Hematopoietic multipotent progenitor cell (in vitro differentiated cells): ENCODE results near the gene TCEAL4. TPM values are rescaled to one million over a fixed set of nuclear protein-coding genes. Genes with fewer than 3 reads are reported as not detected.

Experiments
- DNase-seq, 3 donors: peaks; one replicate each; pipeline ENCODE4 v3.0.0-alpha.2; 2011 to 2015; ENCODE audit warnings: low read depth in 2 of 3, low spot score in 2 of 3
- total RNA-seq: library from RNA; depleted of rRNA; stranded (reverse); fragments of >200 nt; gene quantifications from one replicate; pipeline ENCODE4 v1.2.3, GENCODE V29; 2012

Gene TCEAL4
- 6.5 TPM for total RNA-seq

DNA sequence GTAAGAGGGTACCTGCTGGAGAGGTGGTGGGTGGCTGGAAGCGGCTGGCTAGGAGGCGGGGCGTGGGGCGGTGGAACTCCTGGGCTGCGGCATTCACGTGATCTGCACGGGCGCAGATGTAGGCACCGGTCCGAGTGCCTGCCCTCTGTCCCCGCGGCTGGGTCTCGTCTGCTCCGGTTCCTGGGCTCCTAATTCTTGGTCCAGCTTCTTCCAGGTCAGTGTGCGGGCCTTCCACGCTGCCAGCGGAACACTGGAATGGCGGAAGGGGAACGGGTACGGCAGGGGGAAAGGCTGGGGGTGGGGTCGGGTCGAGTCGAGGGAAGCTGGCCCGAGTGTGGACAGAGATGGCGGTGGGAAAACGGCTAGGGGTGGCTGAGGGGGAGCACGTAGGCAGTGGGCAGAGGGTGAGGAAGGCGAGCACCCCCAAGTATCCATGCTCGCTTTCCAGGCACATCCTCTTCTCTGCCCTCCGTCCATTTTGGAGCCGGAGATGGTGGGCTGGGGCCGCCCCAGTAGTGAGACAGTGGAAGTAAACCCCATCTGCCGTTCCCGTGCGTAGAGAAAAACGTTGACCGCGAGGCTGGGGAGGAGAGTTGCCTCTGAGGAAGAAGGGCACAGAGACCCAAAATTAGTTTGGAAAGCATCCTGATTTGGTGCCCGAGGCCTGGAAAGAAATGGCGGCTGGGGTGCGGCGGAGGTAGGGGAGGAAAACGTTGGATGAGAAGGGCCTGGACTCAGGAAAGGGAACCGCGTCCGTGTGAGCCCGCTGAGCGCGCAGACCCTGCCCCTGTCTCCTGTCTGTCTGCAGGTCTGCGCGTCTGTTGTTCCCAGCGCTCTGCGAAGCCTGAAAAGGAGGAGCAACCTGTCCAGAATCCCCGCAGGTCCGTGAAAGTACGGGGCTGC is at the start of gene TCEAL4:
TSS of gene TCEAL4 (plus strand) at position 105 of the 903 bp plus-strand sequence. CDS start 1,161 bp downstream, outside the sequence.
- peak in 1 of 3 donors; percentile 39 for DNase-seq

DNA sequence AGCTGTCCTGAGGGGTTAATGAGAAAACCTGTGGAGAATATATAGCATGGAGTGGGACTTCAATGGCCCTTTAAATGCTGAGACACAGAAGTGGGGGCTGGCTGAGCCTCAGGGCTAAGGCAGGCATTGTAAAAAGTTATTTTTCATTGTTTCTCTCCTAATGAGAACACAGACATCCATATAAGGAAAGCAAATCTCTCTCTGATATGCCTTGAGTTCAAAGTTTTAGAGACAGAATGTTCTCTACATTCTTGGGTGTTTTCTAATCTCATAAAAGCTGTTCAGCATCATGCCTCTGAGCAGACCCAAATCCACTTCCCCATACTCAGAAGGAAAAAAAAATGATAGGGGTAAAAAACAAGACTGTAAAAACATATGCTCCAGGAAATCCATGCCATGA is 49.2 kb upstream of the TCEAL4 start:
- DNase-seq: no peak

DNA sequence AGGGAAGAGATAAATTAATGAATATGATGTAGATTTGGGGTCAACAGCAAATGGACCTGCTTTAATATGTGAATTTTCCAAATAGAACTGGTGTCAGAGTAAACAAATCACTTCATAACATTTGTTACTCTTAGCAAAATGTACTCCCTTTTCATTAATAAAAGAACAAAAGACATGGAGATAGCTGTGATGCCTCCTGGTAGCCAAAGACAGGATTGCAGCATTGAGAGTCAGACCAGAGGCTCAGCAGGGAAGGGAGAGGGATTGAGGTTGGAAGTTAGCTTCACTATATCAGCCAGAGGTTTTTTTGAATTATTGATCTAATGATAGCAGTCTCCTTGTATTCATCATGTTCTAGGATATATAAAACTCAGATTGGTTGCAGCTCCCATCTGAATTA is 48.6 kb upstream of the TCEAL4 start:
- DNase-seq: no peak

DNA sequence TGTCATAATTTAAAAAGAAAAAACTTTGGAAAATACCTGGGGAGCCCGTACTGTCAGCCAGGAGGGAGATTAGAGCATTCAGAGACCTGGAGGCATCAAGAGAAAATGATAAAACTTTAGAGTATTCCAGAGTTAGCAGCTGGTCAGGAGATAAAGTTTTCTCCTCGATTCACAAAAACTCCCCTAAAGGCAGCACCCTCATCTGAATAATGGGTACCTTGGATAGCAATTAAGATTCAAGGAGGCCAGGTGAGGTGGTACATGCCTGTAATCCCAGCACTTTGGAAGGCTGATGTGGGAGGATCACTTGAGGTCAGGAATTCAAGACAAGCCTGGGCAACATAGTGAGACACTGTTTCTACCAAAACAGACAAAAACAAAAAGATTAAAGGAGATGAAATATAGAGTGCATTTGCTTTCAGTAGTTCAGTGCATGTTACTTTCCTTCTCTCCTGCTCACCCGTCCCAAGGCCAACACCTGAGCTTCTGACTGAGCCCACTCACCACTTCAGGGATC is 47.4 kb upstream of the TCEAL4 start:
- DNase-seq: no peak

DNA sequence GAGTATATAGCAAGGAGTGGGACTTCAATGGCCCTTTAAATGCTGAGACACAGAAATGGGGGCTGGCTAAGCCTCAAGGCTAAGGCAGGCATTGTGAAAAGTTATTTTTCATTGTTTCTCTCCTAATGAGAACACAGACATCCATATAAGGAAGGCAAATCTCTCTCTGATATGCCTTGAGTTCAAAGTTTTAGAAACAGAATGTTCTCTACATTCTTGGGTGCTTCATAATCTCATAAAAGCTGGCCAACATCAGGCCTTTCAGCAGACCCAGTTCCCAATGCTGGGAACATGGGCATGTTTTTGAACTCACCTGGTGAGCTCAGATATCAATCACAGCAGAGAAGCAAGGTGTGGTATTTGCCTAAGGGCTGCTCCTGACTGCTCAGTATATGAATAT is 46.6 kb upstream of the TCEAL4 start:
- DNase-seq: no peak

DNA sequence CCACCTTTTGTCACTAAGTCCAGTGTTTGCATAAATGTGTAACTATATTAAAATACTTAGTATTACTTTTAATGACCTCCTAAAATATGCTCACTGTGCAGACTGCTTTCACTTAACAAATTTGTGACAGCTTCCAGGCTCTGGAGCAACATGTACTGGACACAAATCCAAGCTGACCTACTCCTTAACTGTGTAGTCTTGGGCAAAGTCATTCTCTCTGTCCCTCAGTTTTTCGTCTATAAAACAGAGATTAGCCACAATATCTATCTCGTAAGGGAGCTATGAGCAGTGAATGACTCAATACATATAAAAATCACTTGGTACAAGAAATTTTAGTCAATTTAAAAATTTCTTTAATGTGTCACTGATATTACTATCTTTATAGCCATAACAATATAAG is 45.6 kb upstream of the TCEAL4 start:
- no peak for DNase-seq

DNA sequence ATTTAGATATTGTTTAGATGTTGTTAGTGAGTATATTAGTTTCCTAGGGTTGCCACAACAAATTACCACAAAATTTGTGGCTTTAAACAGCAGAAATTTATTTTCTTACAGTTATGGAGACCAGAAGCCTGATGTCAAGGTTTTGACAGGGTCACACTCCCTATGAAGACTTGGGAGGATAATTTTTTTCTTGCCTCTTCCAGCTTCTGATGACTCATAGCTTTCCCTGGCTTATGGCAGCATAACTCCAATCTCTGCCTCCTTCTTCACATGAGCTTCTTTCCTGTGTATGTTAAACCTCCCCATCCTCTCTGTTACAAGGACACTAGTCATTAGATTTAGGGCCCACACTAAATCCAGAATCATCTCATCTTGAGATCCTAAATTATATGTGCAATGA is 45.2 kb upstream of the TCEAL4 start:
- DNase-seq: no peak

DNA sequence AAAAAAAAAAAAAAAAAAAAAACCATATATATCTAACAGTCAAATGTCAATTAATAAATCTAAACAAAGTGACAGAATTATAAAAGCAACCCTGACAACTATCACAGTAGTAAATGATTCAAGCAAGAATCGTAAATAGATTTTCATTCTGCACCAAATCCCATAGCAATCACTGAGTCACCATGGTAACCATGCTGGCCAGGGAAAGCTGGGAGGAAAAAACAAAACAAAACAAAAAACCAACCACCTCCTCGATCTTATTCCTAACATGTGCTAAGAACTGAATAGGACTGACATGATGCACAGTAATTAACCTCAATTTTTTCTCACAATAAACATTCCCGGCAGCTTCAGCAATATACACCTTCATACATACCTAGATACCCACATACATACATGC is 35.4 kb upstream of the TCEAL4 start:
- no peak for DNase-seq

DNA sequence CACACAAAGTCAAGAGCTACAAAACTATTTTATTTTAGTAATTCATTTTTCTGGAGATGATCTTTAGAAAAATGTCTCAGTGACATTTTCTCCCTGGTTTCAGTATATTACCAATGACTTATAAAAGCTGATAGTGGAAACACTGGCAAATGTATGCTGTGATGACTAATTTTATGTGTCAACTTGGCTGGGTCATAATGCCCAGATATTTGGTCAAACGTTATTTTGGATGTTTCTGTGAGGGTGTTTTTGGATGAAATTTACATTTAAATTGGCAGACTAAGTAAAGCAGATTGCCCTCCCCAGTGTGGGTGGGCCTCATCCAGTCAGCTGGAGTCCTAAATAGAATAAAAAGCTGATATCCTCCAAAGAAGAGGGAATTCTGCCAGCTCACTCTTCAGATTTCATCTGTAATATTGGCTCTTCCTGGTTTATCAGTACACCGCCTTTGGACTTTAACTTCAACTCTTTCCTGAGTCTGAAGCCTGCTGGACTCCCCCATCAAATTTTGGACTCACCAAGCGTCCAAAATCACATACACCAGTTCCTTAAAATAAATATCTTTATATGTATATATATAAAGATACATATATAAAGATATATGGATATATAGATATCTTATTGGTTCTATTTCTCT is 34.8 kb upstream of the TCEAL4 start:
- DNase-seq: no peak

DNA sequence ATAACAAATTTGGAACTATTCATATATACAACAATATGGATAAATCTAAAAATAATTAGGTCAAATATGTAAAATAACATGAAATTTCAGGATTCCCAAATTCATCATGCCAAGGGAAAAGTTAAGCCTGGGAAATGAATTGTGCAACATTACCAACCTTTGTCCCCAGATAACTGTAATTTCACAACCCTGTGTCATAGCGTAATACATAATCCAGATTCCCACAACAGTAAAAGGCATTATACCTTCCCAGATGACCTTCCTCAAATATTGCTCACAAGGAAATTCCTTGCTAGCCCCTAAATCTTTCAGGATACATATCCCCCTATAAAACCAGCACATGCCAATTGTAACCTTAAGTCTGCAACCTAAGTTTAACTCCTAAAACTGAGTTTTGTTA is 33.1 kb upstream of the TCEAL4 start:
- DNase-seq: no peak

DNA sequence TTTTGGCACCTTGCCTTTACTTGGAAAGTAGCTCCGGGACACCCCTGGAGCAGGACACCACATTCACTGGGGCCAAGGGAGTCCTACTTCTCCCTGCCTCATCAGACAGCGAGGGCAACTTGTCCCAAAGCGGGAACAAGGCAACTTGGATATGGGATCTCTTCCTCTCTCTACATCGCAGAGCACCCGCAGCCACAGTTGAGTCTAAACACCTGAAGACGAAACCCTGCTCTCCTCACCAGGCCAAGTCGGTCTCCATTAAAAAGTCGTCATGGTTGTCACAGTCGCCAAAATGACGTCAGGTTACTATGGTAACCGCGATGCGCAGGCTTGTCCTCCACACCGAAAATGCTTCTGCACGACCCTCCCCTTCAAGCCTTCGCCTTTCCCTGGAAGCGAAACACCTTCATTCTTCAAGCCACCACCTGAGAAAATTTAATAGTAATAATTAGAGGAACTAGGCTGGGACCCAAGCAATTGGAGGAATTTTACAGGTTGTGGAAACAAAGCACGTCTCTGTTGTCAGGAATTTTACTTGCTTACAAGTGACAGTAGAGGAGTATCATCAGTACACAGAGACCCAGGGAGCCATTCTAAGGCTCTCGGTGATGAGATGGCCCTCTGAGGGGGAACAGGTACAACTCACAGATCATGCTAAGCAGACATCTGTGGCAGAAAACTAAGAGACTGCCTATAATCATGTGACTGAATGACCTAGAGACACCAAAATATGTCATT is 30.5 kb upstream of the TCEAL4 start:
- peak; percentile 30 to 84 (median 76) for DNase-seq

DNA sequence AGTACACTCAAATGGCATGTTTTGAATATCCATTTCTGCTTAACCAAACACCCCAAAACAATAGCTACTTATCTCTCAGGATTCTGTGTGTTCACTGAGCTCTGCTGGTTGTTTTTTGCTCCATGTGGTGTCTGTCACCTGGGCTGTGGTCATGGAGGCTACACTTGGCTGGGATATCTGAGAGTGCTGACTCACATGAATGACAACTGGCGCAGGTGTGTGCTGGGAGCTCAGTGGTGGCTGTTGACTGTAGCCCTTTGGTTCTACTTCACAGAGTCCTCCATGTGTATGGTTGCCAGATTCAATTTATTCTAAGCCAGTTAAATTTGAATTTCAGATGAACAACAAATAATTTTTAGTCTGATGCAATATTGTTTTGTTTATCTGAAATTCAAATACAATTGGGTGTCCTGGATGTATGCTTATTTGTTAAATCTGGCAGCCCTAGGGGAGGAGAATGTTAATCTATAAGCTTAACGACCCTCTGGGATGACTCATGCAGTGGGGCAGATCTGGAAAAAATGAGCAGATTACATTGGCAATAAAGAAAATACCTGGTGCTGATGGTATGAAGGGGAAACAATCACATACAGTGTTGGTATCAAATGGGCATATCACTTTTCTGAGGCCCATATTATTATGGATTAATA is 28.2 kb upstream of the TCEAL4 start:
- no peak for DNase-seq

DNA sequence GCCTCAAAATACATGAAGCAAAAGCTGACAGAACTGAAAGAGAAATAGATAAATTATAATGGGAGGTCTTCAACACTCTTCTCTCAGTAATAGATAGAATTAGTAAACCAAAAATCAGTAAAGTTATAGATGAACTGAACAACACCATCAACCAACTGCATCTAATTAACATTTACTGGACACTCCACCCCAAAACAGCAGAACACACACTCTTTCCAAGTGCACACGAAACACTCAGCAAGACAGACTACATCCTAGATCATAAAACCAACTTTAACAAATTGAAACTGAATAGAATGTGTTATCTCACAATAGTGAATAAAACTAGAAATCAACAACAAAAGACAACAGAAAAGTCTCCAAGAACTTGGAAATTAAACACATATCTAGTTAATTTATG is 25.1 kb upstream of the TCEAL4 start:
- no peak for DNase-seq

DNA sequence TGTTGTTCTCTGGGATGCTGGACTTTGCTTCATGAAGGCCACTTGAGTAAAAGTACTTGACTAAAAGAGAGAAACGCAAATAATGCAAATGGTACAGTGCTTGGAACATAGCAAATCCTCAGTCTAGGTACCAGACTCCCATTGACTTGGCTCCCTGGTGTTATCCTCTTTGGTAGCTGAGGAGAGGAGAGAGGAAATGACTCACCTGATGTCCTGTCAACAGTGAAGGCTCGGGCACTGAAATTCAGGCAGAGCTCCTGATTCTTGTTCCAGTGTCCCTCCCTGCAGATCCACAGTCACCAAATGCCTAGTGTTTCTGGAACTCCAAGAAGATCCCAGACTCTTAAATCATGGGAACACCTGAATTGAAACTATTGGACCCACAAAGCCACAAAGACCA is 22.5 kb upstream of the TCEAL4 start:
- DNase-seq: no peak

DNA sequence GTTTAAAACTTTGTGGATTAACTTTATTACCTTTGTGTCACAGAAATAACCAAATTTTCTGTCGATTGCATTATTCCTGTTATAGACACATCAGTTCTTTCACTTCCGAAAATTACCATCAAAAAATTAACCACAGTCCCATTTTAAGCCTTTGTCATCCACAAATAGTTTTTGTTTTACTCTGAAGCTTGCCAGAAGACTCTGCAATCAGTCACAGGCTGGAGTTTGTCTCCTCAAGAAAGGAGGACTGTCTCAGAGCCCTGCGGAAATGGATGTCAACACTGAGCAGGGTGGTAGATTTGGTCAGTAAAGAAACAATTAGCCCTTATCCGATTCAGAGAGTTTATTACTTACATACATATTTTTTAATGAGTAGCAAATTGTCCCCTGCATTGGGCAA is 20.1 kb upstream of the TCEAL4 start:
- no peak for DNase-seq

DNA sequence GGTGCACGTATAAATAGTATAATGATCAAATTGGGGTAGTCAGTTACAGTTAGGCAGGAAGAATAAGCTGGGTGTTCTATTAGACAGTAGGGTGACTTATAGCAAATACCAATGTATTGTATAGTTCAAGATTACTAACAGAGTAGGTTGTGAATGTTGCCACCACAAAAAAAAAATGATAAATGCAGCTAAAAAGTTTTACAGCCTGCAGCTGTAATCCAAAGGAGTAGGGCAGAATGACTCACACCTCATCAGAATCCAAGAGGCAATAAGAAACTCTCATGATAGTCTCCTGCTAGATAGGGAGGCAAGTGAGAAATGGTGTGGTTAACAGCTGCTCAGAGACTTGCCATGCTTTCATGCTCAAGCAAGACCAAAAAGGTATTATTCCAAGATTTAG is 19.6 kb upstream of the TCEAL4 start:
- no peak for DNase-seq

DNA sequence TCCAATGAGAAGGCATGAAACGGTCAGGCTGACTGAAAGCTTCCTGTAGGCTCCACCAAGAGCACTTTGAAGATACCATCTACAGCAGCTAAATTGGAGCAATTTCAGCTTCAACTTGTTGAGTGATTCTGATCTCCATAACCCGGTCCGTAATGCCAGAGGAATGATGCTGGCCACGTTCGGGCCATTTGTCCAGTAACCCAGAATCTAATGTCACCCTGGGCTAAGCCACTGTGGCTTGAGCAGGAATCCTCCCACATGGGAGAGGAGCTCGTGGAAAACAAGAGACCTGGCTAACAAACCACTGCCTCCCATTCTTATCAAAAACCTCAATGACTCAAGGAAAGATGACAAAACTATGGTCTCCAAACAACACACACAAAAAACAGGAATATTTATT is 14.2 kb upstream of the TCEAL4 start:
- no peak for DNase-seq

DNA sequence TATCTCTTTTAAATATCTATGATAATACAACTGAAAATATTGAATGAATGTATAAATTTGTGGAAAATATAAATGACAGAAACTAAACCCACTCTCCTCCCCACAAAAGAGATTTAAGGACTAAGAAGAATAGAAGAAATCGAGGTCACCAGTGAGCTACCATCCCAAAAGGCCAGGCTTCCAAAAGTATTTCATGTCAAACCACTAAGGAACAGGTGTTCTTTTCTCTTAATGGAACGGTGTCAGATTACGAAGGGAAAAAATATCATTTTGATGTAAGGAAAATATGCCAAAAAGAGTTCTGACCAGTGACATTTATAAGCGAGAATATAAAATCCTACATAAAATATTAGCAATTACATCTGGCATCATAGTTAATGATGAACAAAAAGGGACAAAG is 13.6 kb upstream of the TCEAL4 start:
- DNase-seq: no peak

DNA sequence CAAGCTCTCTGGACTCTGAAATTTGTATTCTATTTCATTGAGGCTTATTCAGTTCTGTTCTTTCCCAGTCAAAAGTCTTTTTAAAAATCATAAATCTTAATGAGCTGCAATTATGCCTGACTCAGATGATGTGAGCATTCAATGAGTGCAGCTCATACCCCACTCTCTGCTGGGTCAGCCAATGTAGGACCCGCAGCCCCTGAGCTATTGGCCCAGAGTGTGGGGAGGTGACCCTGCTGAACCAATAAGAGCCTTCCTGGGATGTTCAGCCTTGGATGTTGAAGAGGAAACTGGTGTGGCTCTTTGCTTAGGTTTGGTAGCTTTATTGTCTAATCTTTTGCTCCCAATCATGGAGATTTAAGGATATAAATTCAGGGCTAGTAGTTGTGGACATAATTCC is 12.1 kb upstream of the TCEAL4 start:
- DNase-seq: no peak

DNA sequence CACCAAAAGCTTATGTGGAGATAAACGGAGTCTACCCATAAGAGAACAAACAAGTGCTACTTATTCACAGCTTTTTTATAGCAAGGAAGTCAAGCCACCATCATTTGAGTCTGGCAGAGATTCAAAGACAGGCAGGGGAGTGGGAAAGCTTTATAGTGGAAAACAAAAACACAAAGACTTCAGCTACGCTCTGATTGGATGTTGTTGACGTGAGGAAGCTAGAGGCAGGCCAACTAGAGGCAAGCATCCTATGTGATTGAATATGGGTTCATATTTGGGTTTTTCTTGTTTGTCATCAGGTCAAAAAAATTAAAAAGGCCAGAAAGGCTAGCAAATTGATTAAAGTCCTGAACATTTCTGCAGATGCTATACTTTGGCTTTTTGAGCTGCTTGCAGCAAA is 719 bp upstream of the TCEAL4 start:
- no peak for DNase-seq

DNA sequence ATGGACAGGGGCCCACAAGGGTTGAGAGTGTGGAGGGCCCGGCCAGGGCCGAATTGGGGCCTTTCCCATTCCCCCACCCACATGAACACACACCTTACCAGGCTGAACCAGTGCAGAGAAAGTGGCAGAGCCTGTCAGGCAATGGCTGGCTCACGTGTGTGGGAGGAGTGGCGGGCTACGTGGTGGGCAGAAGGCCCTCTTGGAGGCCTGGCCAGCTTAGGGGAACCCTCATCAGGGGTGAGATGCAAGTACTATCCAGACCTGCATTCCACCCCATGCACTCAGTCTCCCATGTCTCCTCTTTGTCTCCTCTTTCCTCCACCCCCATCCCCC is 965 bp downstream of the TCEAL4 start:
- DNase-seq: no peak
